HFFc6 (cell line): ENCODE data around the gene KDM3B. TPM values are rescaled to one million over a fixed set of nuclear protein-coding genes. Genes with fewer than 3 reads are reported as not detected.

ENCODE experiments used
- DNase-seq: peaks from one replicate; pipeline ENCODE4 v3.0.0-alpha.2; 2018
- H3K27ac Mint-ChIP-seq: 2 replicates; pipeline ENCODE4 v1.8.0; 2020; ENCODE audit warnings: mild to moderate bottlenecking, mixed read lengths
- H3K27me3 Mint-ChIP-seq: 2 replicates; pipeline ENCODE4 v1.8.0; 2021; ENCODE audit warnings: mild to moderate bottlenecking, moderate library complexity, mixed read lengths; ENCODE audit not compliant: insufficient read depth
- H3K36me3 Mint-ChIP-seq: 2 replicates; pipeline ENCODE4 v1.8.0; 2021; ENCODE audit warnings: low read depth, mixed read lengths
- H3K4me1 Mint-ChIP-seq: 2 replicates; pipeline ENCODE4 v1.8.0; 2020; ENCODE audit warnings: low read depth, mixed read lengths
- H3K4me3 Mint-ChIP-seq: 2 replicates; pipeline ENCODE4 v1.8.0; 2020; ENCODE audit warnings: mild to moderate bottlenecking, moderate library complexity, mixed read lengths
- H3K9me3 Mint-ChIP-seq: 2 replicates; pipeline ENCODE4 v1.8.0; 2020; ENCODE audit warnings: mild to moderate bottlenecking, mixed read lengths
- total RNA-seq, 6 experiments: library from RNA; stranded (reverse); fragmentation: NEBNext Ultra II Directional; extraction: Animal tissue kit (Norgen Biotek cat#: 25700); gene quantifications; 2 replicates in 1 of 6; 3 replicates in 5 of 6; pipeline ENCODE4 v1.2.3, GENCODE V29; 2021
- TF ChIP-seq, protein P1 (sequence below): fragments of 200-600 bp; sonication (generic); IDR thresholded peaks from 2 replicates; pipeline ENCODE4 v1.5.0; 2021; ENCODE audit warnings: antibody characterized with exemption, mild to moderate bottlenecking

The KDM3B gene
- total RNA-seq, 6 experiments from 2014 or later, result 29.0 to 37.8 (median 33.3) TPM

DNA sequence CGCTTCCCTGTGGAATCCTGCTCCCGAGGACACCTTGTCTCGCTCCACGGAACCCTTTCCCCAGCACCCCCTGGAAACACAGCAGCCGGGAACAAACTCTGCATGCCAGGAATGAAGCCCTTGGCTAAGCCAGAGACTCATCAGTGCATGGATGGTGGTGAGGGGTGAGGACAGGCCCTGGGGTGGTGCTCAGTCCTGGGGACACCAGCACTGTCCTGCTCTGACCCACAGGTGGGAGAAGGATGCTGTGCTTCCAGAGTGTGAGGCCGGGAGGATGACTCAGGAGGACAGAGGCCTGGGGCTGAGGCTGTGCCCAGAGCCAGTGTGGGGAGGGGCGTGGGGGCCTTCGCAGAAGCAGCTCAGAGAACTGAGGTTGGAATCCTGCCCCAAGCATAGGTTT is 101.6 kb downstream of the KDM3B start:
- peaks cover 11% of the 10 kb centered on the region for H3K4me1 Mint-ChIP-seq
- no peaks in the 10 kb centered on the region for H3K36me3 Mint-ChIP-seq
- H3K4me3 Mint-ChIP-seq, result no peak overlapping the region
- no peak overlapping the region for H3K27ac Mint-ChIP-seq
- H3K27me3 Mint-ChIP-seq, result peaks cover 13% of the 10 kb centered on the region; the same call in 1 of the 2 replicates
- DNase-seq, result no peak
- TF ChIP-seq, protein P1, sequence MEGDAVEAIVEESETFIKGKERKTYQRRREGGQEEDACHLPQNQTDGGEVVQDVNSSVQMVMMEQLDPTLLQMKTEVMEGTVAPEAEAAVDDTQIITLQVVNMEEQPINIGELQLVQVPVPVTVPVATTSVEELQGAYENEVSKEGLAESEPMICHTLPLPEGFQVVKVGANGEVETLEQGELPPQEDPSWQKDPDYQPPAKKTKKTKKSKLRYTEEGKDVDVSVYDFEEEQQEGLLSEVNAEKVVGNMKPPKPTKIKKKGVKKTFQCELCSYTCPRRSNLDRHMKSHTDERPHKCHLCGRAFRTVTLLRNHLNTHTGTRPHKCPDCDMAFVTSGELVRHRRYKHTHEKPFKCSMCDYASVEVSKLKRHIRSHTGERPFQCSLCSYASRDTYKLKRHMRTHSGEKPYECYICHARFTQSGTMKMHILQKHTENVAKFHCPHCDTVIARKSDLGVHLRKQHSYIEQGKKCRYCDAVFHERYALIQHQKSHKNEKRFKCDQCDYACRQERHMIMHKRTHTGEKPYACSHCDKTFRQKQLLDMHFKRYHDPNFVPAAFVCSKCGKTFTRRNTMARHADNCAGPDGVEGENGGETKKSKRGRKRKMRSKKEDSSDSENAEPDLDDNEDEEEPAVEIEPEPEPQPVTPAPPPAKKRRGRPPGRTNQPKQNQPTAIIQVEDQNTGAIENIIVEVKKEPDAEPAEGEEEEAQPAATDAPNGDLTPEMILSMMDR, result no peak
- H3K9me3 Mint-ChIP-seq, result no peaks in the 10 kb centered on the region

DNA sequence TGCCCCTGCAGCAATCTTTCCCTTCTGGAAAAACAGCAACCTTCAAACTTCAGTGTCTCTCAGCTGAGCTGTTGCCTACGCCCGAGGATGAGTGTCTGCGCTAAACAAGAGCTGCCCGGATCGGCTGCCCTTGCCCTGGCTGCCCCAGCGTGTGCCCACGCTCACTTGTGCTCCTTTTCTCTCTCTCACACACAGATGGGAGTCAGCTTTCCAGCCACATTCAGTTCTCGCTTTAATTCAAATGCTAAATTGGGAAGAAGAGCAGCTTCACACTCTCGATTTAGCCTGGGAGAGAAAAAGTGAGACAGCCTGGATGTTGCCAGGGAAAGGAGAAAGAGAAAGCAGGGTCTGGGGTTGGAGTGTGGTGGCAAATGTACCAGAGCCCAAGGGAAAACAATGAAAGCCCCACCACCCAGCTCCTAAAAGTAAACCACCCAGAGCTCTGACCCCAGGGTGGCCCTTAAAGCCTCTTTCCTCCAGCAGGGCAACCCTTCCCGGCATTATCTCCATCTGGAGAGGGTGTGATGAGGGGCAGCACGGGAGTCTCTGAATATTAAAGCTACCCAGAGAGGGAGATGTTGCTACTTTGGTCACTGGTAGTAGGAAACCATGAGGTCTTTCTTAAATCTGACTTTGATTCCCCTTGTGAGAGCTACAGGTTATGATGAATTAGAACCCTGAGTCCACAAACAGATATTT is 102.9 kb downstream of the KDM3B start:
- Mint-ChIP-seq H3K27me3 (peaks cover 12% of the 10 kb centered on the region; the same call in 1 of the 2 replicates), H3K4me1 (peaks cover under 1% of the 10 kb centered on the region), H3K36me3 (no peaks in the 10 kb centered on the region), H3K4me3 (no peak overlapping the region), H3K27ac (no peak overlapping the region), H3K9me3 (no peaks in the 10 kb centered on the region)
- DNase-seq, result no peak
- TF ChIP-seq, protein P1, result no peak

DNA sequence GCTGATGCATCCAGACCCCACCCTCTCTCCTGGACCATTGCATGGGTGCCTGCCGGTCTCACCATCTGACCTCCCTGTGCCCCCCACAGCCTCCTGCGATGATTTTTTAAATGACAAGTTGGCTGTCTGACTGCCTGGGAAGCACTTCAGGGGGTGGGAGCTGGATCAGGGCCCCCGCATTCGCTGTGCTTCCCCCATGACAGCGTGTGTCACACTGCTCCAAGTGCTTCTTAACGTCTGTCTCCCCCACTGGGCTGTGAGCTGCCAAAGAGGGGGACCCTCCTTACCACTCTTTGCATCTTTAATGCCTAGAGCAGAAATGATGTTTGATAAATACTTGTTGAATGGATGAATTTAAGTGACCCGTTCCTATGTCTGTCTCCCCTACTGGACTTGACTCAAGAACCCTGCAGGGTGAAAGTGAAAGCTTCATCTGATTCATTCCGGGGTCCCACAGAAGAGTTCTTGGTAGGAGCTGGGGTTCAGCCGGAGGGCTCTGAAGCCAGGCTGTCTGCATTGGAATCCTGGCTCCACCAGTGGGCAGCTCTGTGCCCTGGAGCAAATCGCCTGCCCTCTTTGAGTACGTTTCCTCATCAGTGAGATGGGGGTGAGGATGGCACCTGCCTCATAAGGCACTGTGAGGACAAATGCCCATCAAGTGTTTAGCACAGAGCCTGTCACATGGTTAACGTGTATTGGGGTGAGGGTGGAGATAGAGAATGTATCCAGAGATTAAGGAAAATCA is 105.2 kb downstream of the KDM3B start:
- H3K4me3 Mint-ChIP-seq, result no peak overlapping the region
- H3K9me3 Mint-ChIP-seq, result no peaks in the 10 kb centered on the region
- H3K36me3 Mint-ChIP-seq, result no peaks in the 10 kb centered on the region
- TF ChIP-seq, protein P1, result no peak; the same call in 1 of the 2 replicates
- peaks cover 12% of the 10 kb centered on the region for H3K4me1 Mint-ChIP-seq
- no peak for DNase-seq
- H3K27ac Mint-ChIP-seq, result no peak overlapping the region
- peaks cover 8% of the 10 kb centered on the region; the same call in 1 of the 2 replicates for H3K27me3 Mint-ChIP-seq

DNA sequence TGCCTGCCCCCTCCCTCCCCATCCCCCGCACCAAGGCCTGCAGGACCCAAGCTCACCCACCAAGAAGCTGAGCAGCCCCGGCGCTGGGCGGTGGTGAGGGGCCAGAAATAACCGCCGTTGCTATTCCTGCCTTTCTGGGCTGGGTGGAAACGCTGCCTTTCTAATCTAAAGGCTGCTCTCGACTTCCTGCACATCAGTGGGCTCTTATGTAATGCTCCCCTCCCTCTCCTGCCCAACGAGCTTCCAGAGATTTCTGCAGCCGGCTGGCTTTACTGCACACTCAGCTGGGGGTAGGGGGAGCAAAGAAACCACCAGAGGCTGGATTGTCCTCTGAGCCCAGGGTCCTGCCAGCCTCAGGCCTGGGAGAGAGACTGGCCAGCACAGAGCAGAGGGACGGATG is 105.9 kb downstream of the KDM3B start:
- no peak for DNase-seq
- Mint-ChIP-seq H3K4me1 (peaks cover 13% of the 10 kb centered on the region), H3K9me3 (no peaks in the 10 kb centered on the region), H3K27ac (no peak overlapping the region), H3K27me3 (peaks cover 8% of the 10 kb centered on the region; the same call in 1 of the 2 replicates), H3K4me3 (no peak overlapping the region), H3K36me3 (no peaks in the 10 kb centered on the region)
- TF ChIP-seq, protein P1, result no peak

DNA sequence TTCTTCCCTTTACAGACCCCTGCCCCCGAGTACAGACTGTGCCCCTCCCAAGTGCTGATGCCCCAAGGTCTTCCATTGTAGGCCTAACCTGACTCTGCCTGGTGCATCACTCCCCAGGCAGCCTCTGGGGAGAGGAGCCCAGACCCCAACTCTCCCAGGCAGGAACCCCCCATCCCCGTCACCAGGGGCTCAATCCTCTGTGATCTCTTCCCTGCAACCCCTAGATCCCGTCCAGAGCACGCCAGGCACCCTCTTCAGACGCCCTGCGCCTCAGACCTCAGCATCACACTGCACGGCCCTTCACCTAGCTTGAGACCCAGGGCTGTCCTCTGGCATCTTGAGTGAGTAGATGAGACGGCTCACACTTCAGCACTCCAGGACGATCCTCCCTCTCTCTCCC is 106.4 kb downstream of the KDM3B start:
- Mint-ChIP-seq H3K27me3 (peaks cover 7% of the 10 kb centered on the region; the same call in 1 of the 2 replicates), H3K4me3 (no peak overlapping the region), H3K27ac (no peak overlapping the region), H3K4me1 (peaks cover 16% of the 10 kb centered on the region), H3K36me3 (no peaks in the 10 kb centered on the region), H3K9me3 (no peaks in the 10 kb centered on the region)
- TF ChIP-seq, protein P1, result no peak
- DNase-seq, result no peak
